Uterus (tissue), 2 donors: ENCODE data around the gene FAXC.

Experiments
- POLR2A ChIP-seq, 2 donors: fragments of 450-650 bp; IDR thresholded peaks; one replicate each; pipeline ENCODE4 v1.6.1; 2016; ENCODE audit warnings: antibody characterized with exemption in 2 of 2, mild to moderate bottlenecking in 1 of 2, moderate library complexity in 1 of 2
- TF ChIP-seq, protein P1 (sequence below), 4 experiments: fragments of 200-600 bp in 2 of 4; fragments of 450-650 bp in 2 of 4; sonication (generic) in 2 of 4; IDR thresholded peaks; one replicate each; pipeline ENCODE4 v1.5.1; 2016 to 2019; ENCODE audit warnings: antibody characterized with exemption in 4 of 4, mild to moderate bottlenecking in 2 of 4, moderate library complexity in 1 of 4

GRCh38 chr6:99393366-99393697 lies 43.9 kb upstream of the FAXC start:
- TF ChIP-seq, protein P1, sequence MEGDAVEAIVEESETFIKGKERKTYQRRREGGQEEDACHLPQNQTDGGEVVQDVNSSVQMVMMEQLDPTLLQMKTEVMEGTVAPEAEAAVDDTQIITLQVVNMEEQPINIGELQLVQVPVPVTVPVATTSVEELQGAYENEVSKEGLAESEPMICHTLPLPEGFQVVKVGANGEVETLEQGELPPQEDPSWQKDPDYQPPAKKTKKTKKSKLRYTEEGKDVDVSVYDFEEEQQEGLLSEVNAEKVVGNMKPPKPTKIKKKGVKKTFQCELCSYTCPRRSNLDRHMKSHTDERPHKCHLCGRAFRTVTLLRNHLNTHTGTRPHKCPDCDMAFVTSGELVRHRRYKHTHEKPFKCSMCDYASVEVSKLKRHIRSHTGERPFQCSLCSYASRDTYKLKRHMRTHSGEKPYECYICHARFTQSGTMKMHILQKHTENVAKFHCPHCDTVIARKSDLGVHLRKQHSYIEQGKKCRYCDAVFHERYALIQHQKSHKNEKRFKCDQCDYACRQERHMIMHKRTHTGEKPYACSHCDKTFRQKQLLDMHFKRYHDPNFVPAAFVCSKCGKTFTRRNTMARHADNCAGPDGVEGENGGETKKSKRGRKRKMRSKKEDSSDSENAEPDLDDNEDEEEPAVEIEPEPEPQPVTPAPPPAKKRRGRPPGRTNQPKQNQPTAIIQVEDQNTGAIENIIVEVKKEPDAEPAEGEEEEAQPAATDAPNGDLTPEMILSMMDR (IDR thresholded peaks at IDR 0.05): no peak
- TF ChIP-seq POLR2A (IDR thresholded peaks at IDR 0.05): no peak
